Activated CD4-positive, alpha-beta T cell treated with anti-CD3 and anti-CD28 coated beads, Interleukin-2, amount 10 ng/mL, durations not matched to agents 7 days and 5 days (primary cell): ENCODE results near the gene TSC22D2. TPM values are rescaled to one million over a fixed set of nuclear protein-coding genes. Genes with fewer than 3 reads are reported as not detected.
A peak's percentile ranks its signal among the peaks of the same experiment; 100 is the strongest.

Experiments
- CTCF ChIA-PET: fragments of 350-600 bp; sonication (Branson Sonifier 250); formaldehyde crosslinking; loops from one replicate; lab custom pipeline; 2021; ENCODE audit warnings: antibody characterized with exemption; lab: Charles Lee
- POLR2A ChIA-PET: fragments of 350-600 bp; sonication (Branson Sonifier 250); formaldehyde crosslinking; loops from one replicate; lab custom pipeline; 2021; ENCODE audit warnings: antibody characterized with exemption; lab: Charles Lee
- DNase-seq: peaks from one replicate; pipeline ENCODE4 v3.0.0-alpha.2; 2020
- H3K27ac Mint-ChIP-seq: one replicate; pipeline ENCODE4 v1.8.0; 2021; ENCODE audit warnings: mild to moderate bottlenecking, moderate library complexity, mixed read lengths
- H3K27me3 Mint-ChIP-seq: one replicate; pipeline ENCODE4 v1.8.0; 2021; ENCODE audit warnings: mixed read lengths
- H3K36me3 Mint-ChIP-seq: one replicate; pipeline ENCODE4 v1.8.0; 2021; ENCODE audit warnings: low read depth, mixed read lengths
- H3K4me1 Mint-ChIP-seq: one replicate; pipeline ENCODE4 v1.8.0; 2021; ENCODE audit warnings: mixed read lengths
- H3K4me3 Mint-ChIP-seq: one replicate; pipeline ENCODE4 v1.8.0; 2021; ENCODE audit warnings: mild to moderate bottlenecking, moderate library complexity, mixed read lengths
- H3K9me3 Mint-ChIP-seq: one replicate; pipeline ENCODE4 v1.8.0; 2021; ENCODE audit warnings: mixed read lengths
- total RNA-seq, 2 experiments: library from RNA; stranded (reverse); gene quantifications; one replicate each; pipeline ENCODE4 v1.2.3, GENCODE V29; 2021

The TSC22D2 gene
- total RNA-seq, 2 experiments from 2014 or later, result 14.8 to 19.6 TPM

- Mint-ChIP-seq H3K9me3 (no peaks in the 10 kb centered on the region), H3K4me3 (peak overlapping the region; percentile 83), H3K4me1 (peaks cover 43% of the 10 kb centered on the region), H3K36me3 (peaks cover 27% of the 10 kb centered on the region), H3K27ac (peak overlapping the region; percentile 94), H3K27me3 (peaks cover 4% of the 10 kb centered on the region)
- ChIA-PET CTCF (interaction anchor here (1.0 to 4.6 kb wide), 9 partner anchors 8 to 135 kb away, joined by 3 to 20 read pairs (median 4); no protein-coding TSS in a partner anchor), POLR2A (interaction anchor here (0.5 to 1.4 kb wide), 3 partner anchors 16 to 134 kb away, joined by 4 to 6 read pairs (median 4); no protein-coding TSS in a partner anchor)
- DNase-seq, result peak; percentile 56
Observed at GRCh38 chr3:150409512-150410310, 1.6 kb downstream of the TSC22D2 start.

- Mint-ChIP-seq H3K4me3 (peak overlapping the region; percentile 83), H3K27ac (peak overlapping the region; percentile 79), H3K27me3 (peaks cover 4% of the 10 kb centered on the region), H3K4me1 (peaks cover 50% of the 10 kb centered on the region), H3K9me3 (no peaks in the 10 kb centered on the region), H3K36me3 (peaks cover 30% of the 10 kb centered on the region)
- POLR2A ChIA-PET, result interaction anchor here (0.5 to 1.4 kb wide), 3 partner anchors 15 to 133 kb away, joined by 4 to 6 read pairs (median 4); no protein-coding TSS in a partner anchor
- DNase-seq, result peak; percentile 42
- CTCF ChIA-PET, result interaction anchor here (1.0 to 4.6 kb wide), 8 partner anchors 9 to 110 kb away, joined by 3 to 20 read pairs (median 6); no protein-coding TSS in a partner anchor
Observed at GRCh38 chr3:150410311-150411105, 2.4 kb downstream of the TSC22D2 start.

GRCh38 chr3:150411106-150411460, 3.0 kb downstream of the TSC22D2 start:
- Mint-ChIP-seq H3K27ac (peak overlapping the region; percentile 79), H3K27me3 (peaks cover 1% of the 10 kb centered on the region), H3K4me1 (peaks cover 55% of the 10 kb centered on the region), H3K9me3 (no peaks in the 10 kb centered on the region), H3K4me3 (peak overlapping the region; percentile 83), H3K36me3 (peaks cover 34% of the 10 kb centered on the region)
- ChIA-PET CTCF (interaction anchor here (1.0 to 2.4 kb wide), 3 partner anchors 11 to 110 kb away, joined by 3 to 9 read pairs (median 3); no protein-coding TSS in a partner anchor), POLR2A (no interaction called here)
- DNase-seq, result no peak

- Mint-ChIP-seq H3K36me3 (peaks cover 34% of the 10 kb centered on the region), H3K9me3 (no peaks in the 10 kb centered on the region), H3K4me1 (peaks cover 55% of the 10 kb centered on the region), H3K4me3 (peak overlapping the region; percentile 83), H3K27ac (peak overlapping the region; percentile 26), H3K27me3 (peaks cover 1% of the 10 kb centered on the region)
- CTCF ChIA-PET, result interaction anchor here (1.0 to 2.4 kb wide), 3 partner anchors 10 to 117 kb away, joined by 3 to 9 read pairs (median 3); no protein-coding TSS in a partner anchor
- DNase-seq, result no peak
- POLR2A ChIA-PET, result no interaction called here
Observed at GRCh38 chr3:150411546-150411945, 3.4 kb downstream of the TSC22D2 start.

GRCh38 chr3:150411976-150412375, 3.9 kb downstream of the TSC22D2 start:
- CTCF ChIA-PET, result interaction anchor here (0.6 to 2.4 kb wide), 6 partner anchors 10 to 118 kb away, joined by 3 to 9 read pairs (median 4); no protein-coding TSS in a partner anchor
- no peak for DNase-seq
- no peak overlapping the region for H3K27ac Mint-ChIP-seq
- H3K9me3 Mint-ChIP-seq, result no peaks in the 10 kb centered on the region
- H3K4me3 Mint-ChIP-seq, result peak overlapping the region; percentile 83
- no peaks in the 10 kb centered on the region for H3K27me3 Mint-ChIP-seq
- H3K36me3 Mint-ChIP-seq, result peaks cover 34% of the 10 kb centered on the region
- H3K4me1 Mint-ChIP-seq, result peaks cover 53% of the 10 kb centered on the region
- POLR2A ChIA-PET, result no interaction called here

GRCh38 chr3:150412561-150413231, 4.6 kb downstream of the TSC22D2 start:
- peak; percentile 8 for DNase-seq
- peak overlapping the region; percentile 75 for H3K4me3 Mint-ChIP-seq

GRCh38 chr3:150414258-150414657, 6.2 kb downstream of the TSC22D2 start:
- H3K27ac Mint-ChIP-seq, result no peak overlapping the region
- H3K9me3 Mint-ChIP-seq, result no peaks in the 10 kb centered on the region
- DNase-seq, result no peak
- H3K36me3 Mint-ChIP-seq, result peaks cover 40% of the 10 kb centered on the region
- no peaks in the 10 kb centered on the region for H3K27me3 Mint-ChIP-seq
- H3K4me1 Mint-ChIP-seq, result peaks cover 49% of the 10 kb centered on the region
- peak overlapping the region; percentile 52 for H3K4me3 Mint-ChIP-seq
- CTCF ChIA-PET, result no interaction called here
- POLR2A ChIA-PET, result no interaction called here

More at GRCh38 chr3:150412561-150413231, 4.6 kb downstream of the TSC22D2 start:
- Mint-ChIP-seq H3K4me1 (peaks cover 48% of the 10 kb centered on the region), H3K36me3 (peaks cover 38% of the 10 kb centered on the region), H3K27ac (peak overlapping the region; percentile 27), H3K27me3 (no peaks in the 10 kb centered on the region), H3K9me3 (no peaks in the 10 kb centered on the region)
- ChIA-PET CTCF (interaction anchor here (0.5 to 2.4 kb wide), 7 partner anchors 12 to 119 kb away, joined by 3 to 9 read pairs (median 4); no protein-coding TSS in a partner anchor), POLR2A (interaction anchor here (0.6 to 0.7 kb wide), 2 partner anchors 31 to 411 kb away, joined by 3 to 5 read pairs; no protein-coding TSS in a partner anchor)

GRCh38 chr3:150414959-150415358, 6.9 kb downstream of the TSC22D2 start:
- no peak for DNase-seq
- H3K27me3 Mint-ChIP-seq, result no peaks in the 10 kb centered on the region
- H3K9me3 Mint-ChIP-seq, result no peaks in the 10 kb centered on the region
- H3K36me3 Mint-ChIP-seq, result peaks cover 40% of the 10 kb centered on the region
- H3K4me3 Mint-ChIP-seq, result peak overlapping the region; percentile 15
- no peak overlapping the region for H3K27ac Mint-ChIP-seq
- peaks cover 52% of the 10 kb centered on the region for H3K4me1 Mint-ChIP-seq
- ChIA-PET CTCF (interaction anchor here (1.3 kb wide), 1 partner anchor 71 kb away, joined by 4 read pairs; no protein-coding TSS in a partner anchor), POLR2A (interaction anchor here (0.6 kb wide), 1 partner anchor 267 kb away, joined by 3 read pairs; no protein-coding TSS in a partner anchor)

- Mint-ChIP-seq H3K4me3 (no peak overlapping the region), H3K4me1 (peaks cover 26% of the 10 kb centered on the region), H3K27me3 (no peaks in the 10 kb centered on the region), H3K36me3 (peaks cover 21% of the 10 kb centered on the region), H3K9me3 (no peaks in the 10 kb centered on the region), H3K27ac (no peak overlapping the region)
- ChIA-PET POLR2A (no interaction called here), CTCF (interaction anchor here (1.8 to 1.9 kb wide), 2 partner anchors 8 to 10 kb away, joined by 5 to 7 read pairs; partner anchors contain the start of gene TSC22D2)
- DNase-seq, result no peak
Observed at GRCh38 chr3:150419076-150419868, 11.2 kb downstream of the TSC22D2 start.

GRCh38 chr3:150419959-150420358, 11.9 kb downstream of the TSC22D2 start:
- POLR2A ChIA-PET, result no interaction called here
- Mint-ChIP-seq H3K4me1 (peaks cover 20% of the 10 kb centered on the region), H3K4me3 (no peak overlapping the region)

GRCh38 chr3:150421256-150421655, 13.2 kb downstream of the TSC22D2 start:
- POLR2A ChIA-PET, result no interaction called here
- Mint-ChIP-seq H3K4me1 (peaks cover 11% of the 10 kb centered on the region), H3K27ac (no peak overlapping the region), H3K36me3 (peaks cover 13% of the 10 kb centered on the region), H3K4me3 (no peak overlapping the region), H3K27me3 (no peaks in the 10 kb centered on the region), H3K9me3 (peaks cover 2% of the 10 kb centered on the region)
- no peak for DNase-seq
- CTCF ChIA-PET, result interaction anchor here (0.6 to 0.9 kb wide), 2 partner anchors 10 to 771 kb away, joined by 3 to 5 read pairs; no protein-coding TSS in a partner anchor

More at GRCh38 chr3:150419959-150420358, 11.9 kb downstream of the TSC22D2 start:
- peaks cover 16% of the 10 kb centered on the region for H3K36me3 Mint-ChIP-seq
- no peak for DNase-seq
- CTCF ChIA-PET, result interaction anchor here (1.8 kb wide), 1 partner anchor 11 kb away, joined by 7 read pairs; the partner anchor contains the start of gene TSC22D2
- no peak overlapping the region for H3K27ac Mint-ChIP-seq
- H3K27me3 Mint-ChIP-seq, result no peaks in the 10 kb centered on the region
- H3K9me3 Mint-ChIP-seq, result no peaks in the 10 kb centered on the region
